GM12875 (cell line): ENCODE results near the gene NCKAP1.

ENCODE experiments used
- H3K4me3 ChIP-seq: one replicate; pipeline ENCODE4 v1.5.1; 2011; ENCODE audit warnings: low read depth, low read length, control low read depth
- TF ChIP-seq, protein P1 (sequence below): IDR thresholded peaks from 2 replicates; pipeline ENCODE4 v1.5.1; 2011; ENCODE audit warnings: low read depth, mild to moderate bottlenecking, control low read depth, inconsistent platforms, low read length, moderate library complexity, borderline replicate concordance; ENCODE audit not compliant: insufficient read depth

The NCKAP1 gene

DNA sequence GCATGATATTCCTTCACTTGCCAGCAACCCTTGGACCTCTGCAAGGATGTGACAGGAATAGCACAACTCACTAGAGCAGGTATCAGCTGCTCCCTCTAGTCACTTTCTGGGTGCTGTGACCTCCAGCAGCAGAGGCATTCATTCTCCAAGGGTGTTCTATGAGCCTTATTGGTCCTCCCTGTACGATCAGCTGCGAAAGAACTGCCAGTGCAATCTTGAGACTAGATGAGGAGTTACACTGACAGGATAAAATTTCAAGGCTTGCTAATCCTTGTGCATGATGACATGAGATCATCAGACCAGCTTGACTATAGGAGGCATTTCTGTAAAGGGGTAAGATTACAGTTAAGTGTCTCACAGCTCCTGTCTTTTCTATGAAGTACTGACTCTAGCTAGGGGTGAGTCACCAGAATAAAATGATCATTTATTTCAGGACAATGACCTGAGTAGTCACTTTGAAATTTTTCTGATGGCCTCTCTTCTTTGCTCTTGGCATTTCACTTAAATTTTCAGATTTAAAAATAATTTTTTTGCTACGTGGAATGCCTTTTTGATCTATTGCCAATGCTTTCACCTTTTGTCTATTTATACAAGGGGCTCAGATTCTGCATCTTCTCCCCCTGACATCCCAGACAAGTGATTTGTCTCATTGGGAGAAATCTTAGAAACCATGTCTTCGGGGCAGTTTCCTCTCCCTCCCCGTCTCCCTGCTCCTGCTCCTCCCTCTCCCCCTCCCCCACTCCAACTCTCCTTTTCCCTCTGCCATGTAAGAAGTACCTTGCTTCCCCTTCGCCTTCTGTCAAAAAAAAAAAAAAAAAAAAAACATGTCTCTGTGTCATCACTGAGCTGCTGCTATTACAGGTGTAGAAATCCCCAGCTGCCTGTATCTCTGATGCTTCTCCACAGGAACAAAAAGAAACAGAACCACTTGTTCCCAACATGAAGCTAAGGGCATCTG lies 122.6 kb downstream of the NCKAP1 start:
- no peak overlapping the region for H3K4me3 ChIP-seq
- TF ChIP-seq, protein P1, sequence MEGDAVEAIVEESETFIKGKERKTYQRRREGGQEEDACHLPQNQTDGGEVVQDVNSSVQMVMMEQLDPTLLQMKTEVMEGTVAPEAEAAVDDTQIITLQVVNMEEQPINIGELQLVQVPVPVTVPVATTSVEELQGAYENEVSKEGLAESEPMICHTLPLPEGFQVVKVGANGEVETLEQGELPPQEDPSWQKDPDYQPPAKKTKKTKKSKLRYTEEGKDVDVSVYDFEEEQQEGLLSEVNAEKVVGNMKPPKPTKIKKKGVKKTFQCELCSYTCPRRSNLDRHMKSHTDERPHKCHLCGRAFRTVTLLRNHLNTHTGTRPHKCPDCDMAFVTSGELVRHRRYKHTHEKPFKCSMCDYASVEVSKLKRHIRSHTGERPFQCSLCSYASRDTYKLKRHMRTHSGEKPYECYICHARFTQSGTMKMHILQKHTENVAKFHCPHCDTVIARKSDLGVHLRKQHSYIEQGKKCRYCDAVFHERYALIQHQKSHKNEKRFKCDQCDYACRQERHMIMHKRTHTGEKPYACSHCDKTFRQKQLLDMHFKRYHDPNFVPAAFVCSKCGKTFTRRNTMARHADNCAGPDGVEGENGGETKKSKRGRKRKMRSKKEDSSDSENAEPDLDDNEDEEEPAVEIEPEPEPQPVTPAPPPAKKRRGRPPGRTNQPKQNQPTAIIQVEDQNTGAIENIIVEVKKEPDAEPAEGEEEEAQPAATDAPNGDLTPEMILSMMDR, result no peak

DNA sequence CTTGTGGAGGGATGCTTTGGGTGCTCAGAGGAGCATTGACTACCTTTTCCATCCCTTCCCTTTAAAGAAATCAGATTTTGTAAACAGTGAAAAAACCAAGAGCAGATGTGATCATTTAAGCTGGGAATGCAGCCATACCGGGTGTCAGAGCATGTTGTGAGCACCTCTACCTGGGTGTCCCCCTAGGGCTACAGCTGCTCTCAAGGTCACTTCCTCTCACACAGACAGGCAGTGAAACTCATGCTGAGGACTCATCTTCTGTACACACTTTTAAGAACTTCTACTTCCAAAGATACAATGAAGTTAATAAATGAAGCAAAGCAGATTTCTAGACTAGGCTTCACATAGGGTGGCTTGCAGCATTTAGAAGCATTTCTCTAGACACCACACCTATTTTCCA lies 123.4 kb downstream of the NCKAP1 start:
- no peak overlapping the region for H3K4me3 ChIP-seq
- TF ChIP-seq, protein P1, result no peak

DNA sequence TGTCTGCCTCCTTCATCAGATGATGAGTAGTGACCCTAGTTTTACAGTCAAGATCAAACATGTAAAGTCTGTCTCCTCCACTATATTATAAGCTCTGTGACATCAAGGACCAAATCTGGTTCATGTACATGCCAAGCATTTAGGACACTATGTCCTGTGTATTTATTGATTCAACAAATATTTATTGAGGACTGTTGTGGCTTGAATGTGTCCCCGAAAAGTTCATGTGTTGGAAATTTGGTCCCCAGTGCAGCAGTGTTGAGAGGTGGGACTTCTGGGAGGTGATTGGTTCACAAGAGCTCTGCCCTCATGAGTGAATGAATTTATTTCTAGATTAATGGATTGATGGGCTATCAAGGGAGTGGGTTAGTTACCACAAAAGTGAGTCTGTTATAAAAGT lies 125.2 kb downstream of the NCKAP1 start:
- TF ChIP-seq, protein P1, result no peak
- no peak overlapping the region for H3K4me3 ChIP-seq

DNA sequence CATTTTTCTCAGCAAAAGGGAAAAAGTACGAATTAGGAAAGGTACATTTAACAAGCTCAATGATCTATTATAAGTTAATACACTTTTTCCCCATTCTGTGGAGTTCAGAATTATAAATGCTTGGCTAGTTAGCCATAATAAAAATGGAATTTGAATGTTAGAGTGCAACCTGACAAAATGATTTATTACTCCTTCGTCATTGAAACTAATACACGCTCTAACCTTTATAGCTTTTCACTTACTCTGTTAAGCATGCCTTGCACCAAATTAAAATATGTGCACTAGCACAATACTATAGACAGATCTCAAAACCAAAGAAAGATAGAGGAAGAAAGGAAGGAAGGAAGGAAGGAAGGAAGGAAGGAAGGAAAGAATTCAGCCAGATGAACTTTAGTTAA lies 125.7 kb downstream of the NCKAP1 start:
- TF ChIP-seq, protein P1, result no peak
- no peak overlapping the region for H3K4me3 ChIP-seq

DNA sequence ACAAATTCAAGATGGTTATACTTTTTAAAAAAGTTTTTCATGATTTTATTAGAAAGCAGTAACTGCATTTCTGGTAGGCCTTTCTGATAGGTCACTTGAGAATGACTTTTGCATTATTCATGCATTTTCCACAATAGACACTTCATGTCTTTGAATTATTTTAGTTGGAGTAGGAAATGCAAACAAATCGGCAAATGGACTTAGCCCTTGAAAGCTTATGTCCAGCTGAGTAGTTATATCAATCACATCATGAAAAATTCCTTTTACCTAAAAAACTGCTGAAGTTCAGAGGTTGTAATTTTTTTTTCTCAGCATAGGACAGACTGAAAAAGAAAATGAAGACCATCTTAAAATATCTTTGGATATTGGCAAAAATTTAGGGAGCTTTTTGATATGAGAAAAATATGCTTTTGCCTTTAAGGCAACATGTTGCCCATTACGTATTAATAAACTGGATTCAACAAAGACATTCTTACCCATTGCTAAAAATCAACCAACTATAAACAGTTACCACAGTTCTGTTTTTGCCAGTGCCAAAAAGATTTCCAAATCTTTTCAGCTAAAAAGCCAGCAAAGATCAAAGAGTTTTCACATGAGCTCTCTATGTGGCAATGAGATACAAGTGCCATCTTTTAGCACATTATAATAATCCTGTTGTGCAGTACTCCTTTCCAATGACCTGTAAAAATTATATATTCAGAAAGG lies 126.3 kb downstream of the NCKAP1 start:
- TF ChIP-seq, protein P1, result no peak
- H3K4me3 ChIP-seq, result no peak overlapping the region

DNA sequence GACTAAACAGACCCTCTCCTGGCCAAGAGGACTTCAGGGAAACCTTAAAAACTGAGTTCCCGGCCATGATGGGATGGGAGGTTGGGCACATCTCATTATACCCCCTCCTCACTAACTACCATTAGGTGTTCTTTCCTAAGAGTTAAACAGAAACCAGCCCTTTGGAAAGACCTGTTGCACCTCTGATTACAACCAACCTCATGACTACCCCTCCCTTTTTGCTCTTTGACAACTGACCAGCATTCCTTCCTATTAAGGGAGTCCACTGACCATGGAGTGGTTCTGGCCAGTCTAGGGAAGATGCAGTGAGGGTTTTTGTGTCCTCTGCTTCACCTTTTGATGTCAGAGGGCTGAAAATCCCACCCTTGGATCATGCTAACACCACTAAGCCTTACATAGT lies 127.3 kb downstream of the NCKAP1 start:
- no peak overlapping the region for H3K4me3 ChIP-seq
- TF ChIP-seq, protein P1, result no peak
